Calu3 (cell line): ENCODE results near the gene POM121C. TPM values are rescaled to one million over a fixed set of nuclear protein-coding genes. Genes with fewer than 3 reads are reported as not detected.
A peak's percentile ranks its signal among the peaks of the same experiment; 100 is the strongest.
"Not testable (repeated sequence)": the region's sequence is repeated elsewhere in the genome, so short reads cannot be mapped to it uniquely, and the experiment has no call there.

ENCODE experiments used
- Bru-seq: library from RNA; stranded (reverse); fragments of 400-500 nt; gene quantifications from one replicate; lab custom pipeline; 2021; lab: Mats Ljungman, UMichigan
- BruChase-seq, 2 experiments: library from RNA; stranded (reverse); fragments of 400-500 nt; gene quantifications; one replicate each; lab custom pipeline; 2021; lab: Mats Ljungman, UMichigan
- BruUV-seq: library from RNA; stranded (reverse); fragments of 400-500 nt; replicated peaks from 2 replicates; lab custom pipeline; 2021; lab: Mats Ljungman, UMichigan
- CTCF ChIA-PET: fragments of 300-600 bp; sonication (Branson Sonifier 250); formaldehyde crosslinking; loops from one replicate; lab custom pipeline; 2022; ENCODE audit warnings: antibody characterized with exemption; lab: Charles Lee
- DNase-seq: peaks from one replicate; pipeline ENCODE4 v3.0.0; 2022
- H3K27ac Mint-ChIP-seq: one replicate; pipeline ENCODE4 v1.8.0; 2022; ENCODE audit warnings: mixed read lengths; ENCODE audit not compliant: unreplicated experiment
- H3K27me3 Mint-ChIP-seq: one replicate; pipeline ENCODE4 v1.8.0; 2022; ENCODE audit warnings: mixed read lengths; ENCODE audit not compliant: unreplicated experiment
- H3K36me3 Mint-ChIP-seq: one replicate; pipeline ENCODE4 v1.8.0; 2022; ENCODE audit warnings: mild to moderate bottlenecking, moderate library complexity, mixed read lengths; ENCODE audit not compliant: insufficient read depth, unreplicated experiment
- H3K4me1 Mint-ChIP-seq: one replicate; pipeline ENCODE4 v1.8.0; 2022; ENCODE audit warnings: mild to moderate bottlenecking, low read depth, mixed read lengths; ENCODE audit not compliant: unreplicated experiment
- H3K4me3 Mint-ChIP-seq: one replicate; pipeline ENCODE4 v1.8.0; 2022; ENCODE audit warnings: mild to moderate bottlenecking, low read depth, moderate library complexity, mixed read lengths; ENCODE audit not compliant: unreplicated experiment
- H3K9me3 Mint-ChIP-seq: one replicate; pipeline ENCODE4 v1.8.0; 2022; ENCODE audit warnings: low read depth, mixed read lengths; ENCODE audit not compliant: unreplicated experiment
- CTCF ChIP-seq: fragments of 200-600 bp; IDR thresholded peaks from one replicate; pipeline ENCODE4 v1.8.0; 2022; ENCODE audit warnings: antibody characterized with exemption; ENCODE audit not compliant: unreplicated experiment
- intact Hi-C: fragments of 100-400 bp; cut with micrococcal nuclease; formaldehyde crosslinking; loops from one replicate; pipeline ENCODE4 v1.10.0; 2022; ENCODE audit not compliant: unreplicated experiment
- long read RNA-seq: library from polyadenylated mRNA; stranded (forward); transcript quantifications from one replicate; pipeline ENCODE4 v2.0.0, GENCODE V29; 2022
- total RNA-seq: library from RNA; stranded (reverse); gene quantifications from 2 replicates; pipeline ENCODE4 v1.2.3, GENCODE V29; 2022

POM121C gene
- total RNA-seq: 29.6 and 33.7 TPM in 2 replicates
- Bru-seq, nascent RNA: percentile 72 among the genes with signal in this experiment
- BruChase-seq, experiment 1, labeled RNA remaining after a 6-hour chase: percentile 78 among the genes with signal in this experiment
- BruChase-seq, experiment 2, labeled RNA remaining after a 2-hour chase: percentile 76 among the genes with signal in this experiment
- long read RNA-seq, partial matches to known transcripts: 6 of 9 reads
- long read RNA-seq, other reads (novel, unspliced or antisense): 3 of 9 reads

GRCh38 chr7:75485979-75486643 is at the start of gene POM121C:
Gene POM121C, minus strand, starts transcription at chr7:75486299. Its CDS starts 44,803 bp downstream, at chr7:75441496.
- H3K27me3 Mint-ChIP-seq, H3K9me3 Mint-ChIP-seq, BruUV-seq, CTCF ChIA-PET, intact Hi-C loops, H3K4me1 Mint-ChIP-seq: not testable (repeated sequence)
- H3K4me3 Mint-ChIP-seq: peak within 1 kb of the TSS; percentile 92
- peak within 1 kb of the TSS; percentile 88 for H3K27ac Mint-ChIP-seq
- H3K36me3 Mint-ChIP-seq: peaks cover 16% of the 10 kb centered on the region
- peak; percentile 80 for DNase-seq

- Mint-ChIP-seq H3K27ac (no peak overlapping the region), H3K36me3 (no peaks in the 10 kb centered on the region), H3K27me3 (no peaks in the 10 kb centered on the region), H3K9me3 (no peaks in the 10 kb centered on the region), H3K4me3 (no peak overlapping the region), H3K4me1 (no peaks in the 10 kb centered on the region)
- DNase-seq: no peak
- CTCF ChIA-PET: interaction anchor here (1.1 kb wide), 1 partner anchor 228 kb away, joined by 4 read pairs; no protein-coding TSS in a partner anchor
- intact Hi-C loops: no loop called here
- TF ChIP-seq CTCF: no peak
- BruUV-seq: TSS peak; percentile 41
These were observed 48.7 kb upstream of the POM121C start for GRCh38 chr7:75534727-75535307.

GRCh38 chr7:75533926-75534325 is 47.8 kb upstream of the POM121C start:
- intact Hi-C loops: no loop called here
- no peak overlapping the region for H3K27ac Mint-ChIP-seq
- no peak for DNase-seq
- no peaks in the 10 kb centered on the region for H3K36me3 Mint-ChIP-seq
- H3K9me3 Mint-ChIP-seq: no peaks in the 10 kb centered on the region
- CTCF ChIA-PET: no interaction called here
- no peak for TF ChIP-seq CTCF
- no peak overlapping the region for H3K4me3 Mint-ChIP-seq
- H3K27me3 Mint-ChIP-seq: no peaks in the 10 kb centered on the region
- BruUV-seq: no TSS peak
- no peaks in the 10 kb centered on the region for H3K4me1 Mint-ChIP-seq

GRCh38 chr7:75532639-75533038 is 46.5 kb upstream of the POM121C start:
- no peaks in the 10 kb centered on the region for H3K27me3 Mint-ChIP-seq
- no TSS peak for BruUV-seq

More at GRCh38 chr7:75532639-75533038, 46.5 kb upstream of the POM121C start:
- CTCF ChIA-PET: no interaction called here
- Mint-ChIP-seq H3K4me3 (no peak overlapping the region), H3K36me3 (peaks cover 6% of the 10 kb centered on the region), H3K27ac (no peak overlapping the region), H3K4me1 (no peaks in the 10 kb centered on the region), H3K9me3 (no peaks in the 10 kb centered on the region)
- no peak for DNase-seq
- intact Hi-C loops: no loop called here
- no peak for TF ChIP-seq CTCF
